GM10847 (cell line): ENCODE results near the gene ERBB4.

Source experiments
- POLR2A ChIP-seq: IDR thresholded peaks from 2 replicates; pipeline ENCODE4 v1.6.1; 2011; ENCODE audit not compliant: insufficient read length; ENCODE audit errors: extremely low read depth

The ERBB4 gene

GRCh38 chr2:212147921-212148513 lies 390.6 kb downstream of the ERBB4 start:
- no peak for TF ChIP-seq POLR2A

GRCh38 chr2:212146416-212146815 lies 392.2 kb downstream of the ERBB4 start:
- no peak for TF ChIP-seq POLR2A

- no peak for TF ChIP-seq POLR2A
These were observed 393.5 kb downstream of the ERBB4 start for GRCh38 chr2:212145121-212145520.

GRCh38 chr2:212142631-212143030 lies 396.0 kb downstream of the ERBB4 start:
- no peak for TF ChIP-seq POLR2A

- no peak for TF ChIP-seq POLR2A
These were observed 397.1 kb downstream of the ERBB4 start for GRCh38 chr2:212141499-212141898.

GRCh38 chr2:212136216-212136795 lies 402.3 kb downstream of the ERBB4 start:
- TF ChIP-seq POLR2A, result no peak

GRCh38 chr2:212135739-212136138 lies 402.9 kb downstream of the ERBB4 start:
- no peak for TF ChIP-seq POLR2A

GRCh38 chr2:212133337-212133736 lies 405.3 kb downstream of the ERBB4 start:
- TF ChIP-seq POLR2A, result no peak

GRCh38 chr2:212124598-212124997 lies 414.0 kb downstream of the ERBB4 start:
- TF ChIP-seq POLR2A, result no peak

GRCh38 chr2:212119591-212119990 lies 419.0 kb downstream of the ERBB4 start:
- no peak for TF ChIP-seq POLR2A

GRCh38 chr2:212117926-212118325 lies 420.7 kb downstream of the ERBB4 start:
- no peak for TF ChIP-seq POLR2A

GRCh38 chr2:212114489-212114888 lies 424.1 kb downstream of the ERBB4 start:
- TF ChIP-seq POLR2A, result no peak

GRCh38 chr2:212112401-212112800 lies 426.2 kb downstream of the ERBB4 start:
- TF ChIP-seq POLR2A, result no peak

- no peak for TF ChIP-seq POLR2A
These were observed 428.6 kb downstream of the ERBB4 start for GRCh38 chr2:212109792-212110680.

- no peak for TF ChIP-seq POLR2A
These were observed 429.4 kb downstream of the ERBB4 start for GRCh38 chr2:212109217-212109616.

- TF ChIP-seq POLR2A, result no peak
These were observed 430.6 kb downstream of the ERBB4 start for GRCh38 chr2:212107989-212108388.
